A549 (cell line): ENCODE data around the gene TMIGD2. TPM values are rescaled to one million over a fixed set of nuclear protein-coding genes. Genes with fewer than 3 reads are reported as not detected.
A peak's percentile ranks its signal among the peaks of the same experiment; 100 is the strongest.

Source experiments
- ATAC-seq, 2 experiments: fragments of 200-7000 bp in 1 of 2; fragments of >200 bp in 1 of 2; cut with Nextera tagmentation in 1 of 2; cut with Tn5 transposase in 1 of 2; 3 replicates each; pipeline versions ENCODE4 v1.8.0 to v1.9.1; 2018 to 2020; ENCODE audit warnings: mild to moderate bottlenecking in 1 of 2, moderate library complexity in 1 of 2
- CTCF ChIA-PET: fragments of 300-600 bp; sonication (Branson Sonifier 250); formaldehyde crosslinking; extraction: SDS; loops from one replicate; lab custom pipeline; 2021; ENCODE audit warnings: antibody characterized with exemption, inconsistent platforms; lab: Yijun Ruan, JAX
- POLR2A ChIA-PET: fragments of 350-600 bp; formaldehyde crosslinking; extraction: SDS; loops from one replicate; lab custom pipeline; 2021; ENCODE audit warnings: antibody characterized with exemption, inconsistent platforms; lab: Yijun Ruan, JAX
- DNase-seq, 2 experiments: peaks; one replicate each; pipeline versions ENCODE4 v3.0.0 to v3.0.0-alpha.2; 2011 to 2016; ENCODE audit warnings: low read depth in 1 of 2, low spot score in 1 of 2
- FAIRE-seq: peaks from 2 replicates; lab custom pipeline; 2011; peaks lifted over from hg19 to GRCh38; lab: Jason Lieb, UNC
- H3K27ac ChIP-seq, 2 experiments: fragments of >200 bp; sonication (Bioruptor Twin); formaldehyde crosslinking; 3 replicates each; pipeline ENCODE4 v1.5.1; 2016 to 2017
- H3K4me1 ChIP-seq: fragments of >200 bp; sonication (Bioruptor Twin); formaldehyde crosslinking; 3 replicates; pipeline ENCODE4 v1.6.1; 2016
- H3K4me2 ChIP-seq: fragments of >200 bp; sonication (Bioruptor Twin); formaldehyde crosslinking; 3 replicates; pipeline ENCODE4 v1.6.1; 2016
- H3K4me3 ChIP-seq: fragments of >200 bp; sonication (Bioruptor Twin); formaldehyde crosslinking; 3 replicates; pipeline ENCODE4 v1.5.1; 2016
- H3K9me3 ChIP-seq: fragments of >200 bp; sonication (Bioruptor Twin); formaldehyde crosslinking; 3 replicates; pipeline ENCODE4 v1.6.1; 2016
- BCL3 ChIP-seq: fragments of >200 bp; sonication (Bioruptor Twin); formaldehyde crosslinking; IDR thresholded peaks from 3 replicates; pipeline ENCODE4 v1.6.1; 2016
- BHLHE40 ChIP-seq: IDR thresholded peaks from 2 replicates; pipeline ENCODE4 v1.6.1; 2012; ENCODE audit warnings: low read depth, low read length, inconsistent platforms
- CBX2 ChIP-seq: fragments of 200-600 bp; sonication (generic); IDR thresholded peaks from 2 replicates; pipeline ENCODE4 v1.6.1; 2016; ENCODE audit warnings: low read depth, mild to moderate bottlenecking, borderline replicate concordance
- CBX8 ChIP-seq: fragments of 200-600 bp; sonication (generic); IDR thresholded peaks from 2 replicates; pipeline ENCODE4 v1.6.1; 2016
- CHD2 ChIP-seq: fragments of 150-350 bp; IDR thresholded peaks from 2 replicates; pipeline ENCODE4 v1.6.1; 2014; ENCODE audit warnings: low read length; ENCODE audit not compliant: partially characterized antibody
- E2F6 ChIP-seq: IDR thresholded peaks from 2 replicates; pipeline ENCODE4 v1.6.1; 2012; ENCODE audit warnings: low read depth, borderline replicate concordance
- EHF ChIP-seq: fragments of 250-450 bp; sonication (Bioruptor Pico); IDR thresholded peaks from 2 replicates; pipeline ENCODE4 v1.5.0; 2020; ENCODE audit warnings: mild to moderate bottlenecking
- EHMT2 ChIP-seq: fragments of 200-600 bp; sonication (generic); IDR thresholded peaks from 2 replicates; pipeline ENCODE4 v1.6.1; 2016; ENCODE audit warnings: antibody characterized with exemption, low read depth, mild to moderate bottlenecking, moderate library complexity
- EP300 ChIP-seq, 2 experiments: fragments of >200 bp; sonication (Bioruptor Twin); formaldehyde crosslinking; IDR thresholded peaks; 2 replicates in 1 of 2; 3 replicates in 1 of 2; pipeline ENCODE4 v1.6.1; 2016 to 2017
- ESRRA ChIP-seq: fragments of 150-350 bp; IDR thresholded peaks from 2 replicates; pipeline ENCODE4 v1.6.1; 2014; ENCODE audit warnings: mild to moderate bottlenecking, low read length, borderline replicate concordance
- FOSB ChIP-seq: fragments of 250-450 bp; sonication (Bioruptor Pico); IDR thresholded peaks from 2 replicates; pipeline ENCODE4 v1.5.0; 2020; ENCODE audit warnings: mild to moderate bottlenecking, moderate library complexity
- FOSL2 ChIP-seq, 2 experiments: fragments of 450-650 bp in 1 of 2; fragments of >200 bp in 1 of 2; sonication (Bioruptor Twin) in 1 of 2; formaldehyde crosslinking; IDR thresholded peaks; 2 replicates each; pipeline versions ENCODE4 v1.5.0 to v1.6.1; 2016 to 2020; ENCODE audit warnings: mild to moderate bottlenecking in 1 of 2, moderate library complexity in 1 of 2
- FOXS1 ChIP-seq: fragments of 250-450 bp; sonication (Bioruptor Pico); IDR thresholded peaks from 2 replicates; pipeline ENCODE4 v1.5.0; 2020; ENCODE audit warnings: mild to moderate bottlenecking, moderate library complexity
- HDAC2 ChIP-seq: fragments of 200-600 bp; sonication (generic); IDR thresholded peaks from 2 replicates; pipeline ENCODE4 v1.6.1; 2016
- HES2 ChIP-seq: fragments of >200 bp; sonication (Bioruptor Twin); formaldehyde crosslinking; IDR thresholded peaks from 2 replicates; pipeline ENCODE4 v1.6.1; 2016
- HOXA7 ChIP-seq: fragments of 250-450 bp; sonication (Bioruptor Pico); IDR thresholded peaks from 2 replicates; pipeline ENCODE4 v1.5.0; 2020; ENCODE audit warnings: mild to moderate bottlenecking, moderate library complexity
- KDM1A ChIP-seq: fragments of 200-600 bp; sonication (generic); IDR thresholded peaks from 2 replicates; pipeline ENCODE4 v1.6.1; 2016; ENCODE audit warnings: low read depth, mild to moderate bottlenecking
- KDM5A ChIP-seq: fragments of 200-600 bp; sonication (generic); IDR thresholded peaks from 2 replicates; pipeline ENCODE4 v1.6.1; 2016; ENCODE audit warnings: antibody characterized with exemption, mild to moderate bottlenecking
- MAZ ChIP-seq: fragments of 150-350 bp; IDR thresholded peaks from 2 replicates; pipeline ENCODE4 v1.6.1; 2014; ENCODE audit warnings: antibody characterized with exemption, low read depth, low read length, borderline replicate concordance
- MYC ChIP-seq: IDR thresholded peaks from 2 replicates; pipeline ENCODE4 v1.6.1; 2012; ENCODE audit warnings: mild to moderate bottlenecking, inconsistent platforms, low read length, improper control_type of control experiment, borderline replicate concordance
- NFE2L2 ChIP-seq: fragments of 150-350 bp; conservative IDR thresholded peaks from 2 replicates; pipeline ENCODE4 v1.6.1; 2014; ENCODE audit warnings: low read length
- NPAS2 ChIP-seq: fragments of 250-450 bp; sonication (Bioruptor Pico); IDR thresholded peaks from 2 replicates; pipeline ENCODE4 v1.8.0; 2022; ENCODE audit warnings: mild to moderate bottlenecking, moderate library complexity, borderline replicate concordance
- POLR2A ChIP-seq: IDR thresholded peaks from 2 replicates; pipeline ENCODE4 v1.6.1; 2012; ENCODE audit warnings: mild to moderate bottlenecking, low read length
- POLR2AphosphoS2 ChIP-seq: conservative IDR thresholded peaks from 2 replicates; pipeline ENCODE4 v1.6.1; 2012; ENCODE audit warnings: low read length, improper control_type of control experiment, inconsistent platforms
- RAD21 ChIP-seq, 2 experiments: fragments of >200 bp in 1 of 2; sonication (Bioruptor Twin) in 1 of 2; formaldehyde crosslinking in 1 of 2; IDR thresholded peaks in 1 of 2; conservative IDR thresholded peaks in 1 of 2; 2 replicates in 1 of 2; 3 replicates in 1 of 2; pipeline ENCODE4 v1.6.1; 2012 to 2018; ENCODE audit warnings: inconsistent platforms in 1 of 2
- SMC3 ChIP-seq: fragments of >200 bp; sonication (Bioruptor Twin); formaldehyde crosslinking; IDR thresholded peaks from 3 replicates; pipeline ENCODE4 v1.6.1; 2018; ENCODE audit warnings: inconsistent platforms
- ZC3H11A ChIP-seq: fragments of 450-650 bp; IDR thresholded peaks from 2 replicates; pipeline ENCODE4 v1.6.1; 2014; ENCODE audit warnings: antibody characterized with exemption, mild to moderate bottlenecking
- ZFP36 ChIP-seq: fragments of 450-650 bp; IDR thresholded peaks from 2 replicates; pipeline ENCODE4 v1.6.1; 2014; ENCODE audit warnings: borderline replicate concordance; ENCODE audit not compliant: partially characterized antibody
- WGBS: methylation state at CpG from one replicate; pipeline ENCODE4 v1.1.6; 2017; ENCODE audit errors: missing lambda C conversion rate; 5-methylcytosine and 5-hydroxymethylcytosine counted together
- polyA plus RNA-seq, 4 experiments: library from polyadenylated mRNA; depleted of rRNA in 3 of 4; stranded (reverse); fragments of >200 nt; fragmentation: RNase III in 1 of 4; extraction: RNeasy Plus Mini Kit Qiagen cat#74134 plus additional on column Dnase treatment in 1 of 4; gene quantifications; 2 replicates in 3 of 4; 3 replicates in 1 of 4; pipeline ENCODE4 v1.2.3, GENCODE V29; 2011 to 2017

Gene TMIGD2
- polyA plus RNA-seq, 2 of the 4 experiments (the other 2 are of a cell fraction), result not detected

- no peak for DNase-seq
- CTCF ChIA-PET, result interaction anchor here (0.6 to 1.9 kb wide), 3 partner anchors 9 to 95 kb away, joined by 4 to 5 read pairs (median 5); no protein-coding TSS in a partner anchor
- H3K9me3 ChIP-seq, result peaks cover 11% of the 10 kb centered on the region; the same call in 2 of the 3 replicates
- TF ChIP-seq HES2, result no peak
- no peak for TF ChIP-seq E2F6
- no peak for TF ChIP-seq HDAC2
- TF ChIP-seq BHLHE40, result no peak
- TF ChIP-seq POLR2A, result no peak
- no peak for TF ChIP-seq KDM5A
- no peak for TF ChIP-seq FOSB (CRISPR knock-in tag)
- POLR2A ChIA-PET, result interaction anchor here (0.5 kb wide), 1 partner anchor 206 kb away, joined by 4 read pairs; no protein-coding TSS in a partner anchor
- ATAC-seq, result peak; percentile 24 to 31; a peak in 2 of 6 replicates
- no peak overlapping the region for H3K4me2 ChIP-seq
- WGBS, result 96% methylated on average over 19 of the region's 28 CpGs
- no peak overlapping the region for H3K27ac ChIP-seq
- FAIRE-seq, result no peak
- no peaks in the 10 kb centered on the region for H3K4me1 ChIP-seq
- no peak overlapping the region for H3K4me3 ChIP-seq
These were observed 44.0 kb downstream of the TMIGD2 start for GRCh38 chr19:4258181-4258580.

- no peak overlapping the region for H3K27ac ChIP-seq
- H3K4me3 ChIP-seq, result no peak overlapping the region
- no peak overlapping the region for H3K4me2 ChIP-seq
- 83% methylated on average over 6 of the region's 6 CpGs for WGBS
- ChIA-PET POLR2A (no interaction called here), CTCF (interaction anchor here (0.9 to 1.9 kb wide), 4 partner anchors 8 to 96 kb away, joined by 3 to 5 read pairs (median 4); partner anchors contain the start of gene YJU2)
- FAIRE-seq (no peak), ATAC-seq (no peak), DNase-seq (no peak)
- no peaks in the 10 kb centered on the region for H3K4me1 ChIP-seq
- TF ChIP-seq EP300 (IDR thresholded peaks at IDR 0.05), result no peak
- no peak for TF ChIP-seq NFE2L2
- TF ChIP-seq CBX2, result no peak
- no peak for TF ChIP-seq E2F6
- TF ChIP-seq NPAS2 (CRISPR knock-in tag), result no peak
- no peak for TF ChIP-seq CBX8
- no peak for TF ChIP-seq CHD2
- TF ChIP-seq FOSL2 (IDR thresholded peaks at IDR 0.05), result no peak
- TF ChIP-seq FOSL2 (CRISPR knock-in tag; IDR thresholded peaks at IDR 0.05), result no peak
- TF ChIP-seq POLR2AphosphoS2, result no peak
- no peak for TF ChIP-seq FOXS1
- TF ChIP-seq KDM1A, result no peak
- TF ChIP-seq MYC, result no peak
- no peak for TF ChIP-seq EHMT2
- H3K9me3 ChIP-seq, result peaks cover 11% of the 10 kb centered on the region; the same call in 2 of the 3 replicates
These were observed 45.2 kb downstream of the TMIGD2 start for GRCh38 chr19:4257025-4257424.

GRCh38 chr19:4256563-4256962 lies 45.6 kb downstream of the TMIGD2 start:
- no peak overlapping the region for H3K4me3 ChIP-seq
- no peak overlapping the region for H3K4me2 ChIP-seq
- 95% methylated on average over 4 of the region's 4 CpGs for whole genome bisulfite sequencing
- CTCF ChIA-PET, result interaction anchor here (0.9 to 2.4 kb wide), 5 partner anchors 8 to 96 kb away, joined by 3 to 17 read pairs (median 5); partner anchors contain the start of gene YJU2
- TF ChIP-seq ZFP36 (no peak), ZC3H11A (no peak), BCL3 (no peak), EHF (no peak), CBX2 (no peak), SMC3 (no peak), ESRRA (no peak), HOXA7 (CRISPR knock-in tag) (no peak), RAD21 (conservative IDR thresholded peaks at IDR 0.05 in 1 of 2, IDR thresholded peaks at IDR 0.05 in 1 of 2) (no peak), MAZ (no peak)
- no peak overlapping the region for H3K27ac ChIP-seq
- ATAC-seq (no peak), DNase-seq (peak in 1 of 2 experiments; percentile 39), FAIRE-seq (no peak)
- H3K9me3 ChIP-seq, result peaks cover 11% of the 10 kb centered on the region; the same call in 2 of the 3 replicates
- no peaks in the 10 kb centered on the region for H3K4me1 ChIP-seq
- POLR2A ChIA-PET, result no interaction called here
